ENCODE data around the gene ZC3H10. TPM values are rescaled to one million over a fixed set of nuclear protein-coding genes. Genes with fewer than 3 reads are reported as not detected.

Gene ZC3H10
- total and polyA plus RNA-seq, 2 experiments from 2014 or later: 2.7 to 5.4 TPM

- H2AFZ ChIP-seq: no peak overlapping the region
- Mint-ChIP-seq H3K4me3 (peak overlapping the region; percentile 94), H3K27me3 (ENCODE audit: insufficient read depth, low read depth, poor library complexity) (peaks cover 19% of the 10 kb centered on the region), H3K4me1 (peaks cover 19% of the 10 kb centered on the region), H3K27ac (peak overlapping the region; percentile 100), H3K36me3 (ENCODE audit: low read depth) (peaks cover 33% of the 10 kb centered on the region), H3K9me3 (peaks cover 6% of the 10 kb centered on the region; the same call in 2 of the 3 replicates)
- no peaks in the 10 kb centered on the region for H3K9me2 ChIP-seq (ENCODE audit: insufficient read depth)
- TF ChIP-seq, protein P1, sequence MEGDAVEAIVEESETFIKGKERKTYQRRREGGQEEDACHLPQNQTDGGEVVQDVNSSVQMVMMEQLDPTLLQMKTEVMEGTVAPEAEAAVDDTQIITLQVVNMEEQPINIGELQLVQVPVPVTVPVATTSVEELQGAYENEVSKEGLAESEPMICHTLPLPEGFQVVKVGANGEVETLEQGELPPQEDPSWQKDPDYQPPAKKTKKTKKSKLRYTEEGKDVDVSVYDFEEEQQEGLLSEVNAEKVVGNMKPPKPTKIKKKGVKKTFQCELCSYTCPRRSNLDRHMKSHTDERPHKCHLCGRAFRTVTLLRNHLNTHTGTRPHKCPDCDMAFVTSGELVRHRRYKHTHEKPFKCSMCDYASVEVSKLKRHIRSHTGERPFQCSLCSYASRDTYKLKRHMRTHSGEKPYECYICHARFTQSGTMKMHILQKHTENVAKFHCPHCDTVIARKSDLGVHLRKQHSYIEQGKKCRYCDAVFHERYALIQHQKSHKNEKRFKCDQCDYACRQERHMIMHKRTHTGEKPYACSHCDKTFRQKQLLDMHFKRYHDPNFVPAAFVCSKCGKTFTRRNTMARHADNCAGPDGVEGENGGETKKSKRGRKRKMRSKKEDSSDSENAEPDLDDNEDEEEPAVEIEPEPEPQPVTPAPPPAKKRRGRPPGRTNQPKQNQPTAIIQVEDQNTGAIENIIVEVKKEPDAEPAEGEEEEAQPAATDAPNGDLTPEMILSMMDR (conservative IDR thresholded peaks at IDR 0.05; ENCODE audit: low read depth in 2 of 2): peak; percentile 82 to 92
- TF ChIP-seq, protein P2, sequence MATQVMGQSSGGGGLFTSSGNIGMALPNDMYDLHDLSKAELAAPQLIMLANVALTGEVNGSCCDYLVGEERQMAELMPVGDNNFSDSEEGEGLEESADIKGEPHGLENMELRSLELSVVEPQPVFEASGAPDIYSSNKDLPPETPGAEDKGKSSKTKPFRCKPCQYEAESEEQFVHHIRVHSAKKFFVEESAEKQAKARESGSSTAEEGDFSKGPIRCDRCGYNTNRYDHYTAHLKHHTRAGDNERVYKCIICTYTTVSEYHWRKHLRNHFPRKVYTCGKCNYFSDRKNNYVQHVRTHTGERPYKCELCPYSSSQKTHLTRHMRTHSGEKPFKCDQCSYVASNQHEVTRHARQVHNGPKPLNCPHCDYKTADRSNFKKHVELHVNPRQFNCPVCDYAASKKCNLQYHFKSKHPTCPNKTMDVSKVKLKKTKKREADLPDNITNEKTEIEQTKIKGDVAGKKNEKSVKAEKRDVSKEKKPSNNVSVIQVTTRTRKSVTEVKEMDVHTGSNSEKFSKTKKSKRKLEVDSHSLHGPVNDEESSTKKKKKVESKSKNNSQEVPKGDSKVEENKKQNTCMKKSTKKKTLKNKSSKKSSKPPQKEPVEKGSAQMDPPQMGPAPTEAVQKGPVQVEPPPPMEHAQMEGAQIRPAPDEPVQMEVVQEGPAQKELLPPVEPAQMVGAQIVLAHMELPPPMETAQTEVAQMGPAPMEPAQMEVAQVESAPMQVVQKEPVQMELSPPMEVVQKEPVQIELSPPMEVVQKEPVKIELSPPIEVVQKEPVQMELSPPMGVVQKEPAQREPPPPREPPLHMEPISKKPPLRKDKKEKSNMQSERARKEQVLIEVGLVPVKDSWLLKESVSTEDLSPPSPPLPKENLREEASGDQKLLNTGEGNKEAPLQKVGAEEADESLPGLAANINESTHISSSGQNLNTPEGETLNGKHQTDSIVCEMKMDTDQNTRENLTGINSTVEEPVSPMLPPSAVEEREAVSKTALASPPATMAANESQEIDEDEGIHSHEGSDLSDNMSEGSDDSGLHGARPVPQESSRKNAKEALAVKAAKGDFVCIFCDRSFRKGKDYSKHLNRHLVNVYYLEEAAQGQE (IDR thresholded peaks at IDR 0.05; ENCODE audit: unreplicated experiment): no peak
- TF ChIP-seq CREB1 (CRISPR knock-in tag; IDR thresholded peaks at IDR 0.05; ENCODE audit: low read depth): peak; percentile 25; the same call in 1 of the 2 replicates
- peak overlapping the region; percentile 78 for H3K4me3 ChIP-seq
- peaks cover 22% of the 10 kb centered on the region for H3F3A ChIP-seq (replicated peaks; ENCODE audit: low read depth)
- H3K27me3 ChIP-seq (ENCODE audit: insufficient read depth): no peaks in the 10 kb centered on the region
- H3K4me2 ChIP-seq: peak overlapping the region; percentile 93
- DNase-seq (ENCODE audit: low spot score) (peak; percentile 97), ATAC-seq (peak; percentile 44)
- no peaks in the 10 kb centered on the region for H4K20me1 ChIP-seq (replicated peaks; ENCODE audit: insufficient read depth)
- H3K4me1 ChIP-seq (ENCODE audit: insufficient read depth): peaks cover 10% of the 10 kb centered on the region
- H3K79me2 ChIP-seq (replicated peaks; ENCODE audit: insufficient read depth): peaks cover 12% of the 10 kb centered on the region
- peak overlapping the region; percentile 87; the same call in 1 of the 2 replicates for H3K27ac ChIP-seq (ENCODE audit: low read depth)
- H3K36me3 ChIP-seq (ENCODE audit: insufficient read depth): peaks cover 4% of the 10 kb centered on the region; the same call in 1 of the 2 replicates
Measured at GRCh38 chr12:56119361-56119796, 1.3 kb downstream of the ZC3H10 start.

DNA sequence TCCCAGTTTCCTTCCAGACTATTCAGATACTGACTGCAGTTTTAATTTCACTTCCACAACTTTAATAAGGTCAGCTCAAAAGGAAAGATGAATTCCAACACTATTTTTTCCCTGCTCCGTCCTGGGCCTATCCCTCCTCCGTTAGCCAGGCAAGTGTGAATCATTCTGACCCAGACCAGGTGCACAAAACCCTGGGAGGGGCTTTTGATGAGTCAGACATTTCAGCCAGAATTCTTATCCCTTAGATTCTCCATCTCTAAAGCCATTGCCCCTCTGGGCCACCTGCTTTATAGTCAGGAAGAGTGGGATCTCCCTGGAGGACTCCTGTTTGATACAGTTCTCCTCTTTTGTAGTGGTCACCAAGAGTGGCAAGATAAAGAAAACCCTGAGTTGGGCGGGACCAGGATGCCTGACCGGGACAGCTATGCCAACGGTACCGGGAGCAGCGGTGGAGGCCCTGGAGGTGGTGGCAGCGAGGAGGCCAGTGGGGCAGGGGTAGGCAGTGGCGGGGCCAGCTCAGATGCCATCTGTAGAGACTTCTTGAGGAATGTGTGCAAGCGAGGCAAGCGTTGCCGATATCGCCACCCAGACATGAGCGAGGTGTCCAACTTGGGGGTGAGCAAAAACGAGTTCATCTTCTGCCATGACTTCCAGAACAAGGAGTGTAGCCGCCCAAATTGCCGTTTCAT, 2.2 kb downstream of the ZC3H10 start:
- H2AFZ ChIP-seq: no peak overlapping the region
- H3K4me1 Mint-ChIP-seq: peaks cover 18% of the 10 kb centered on the region
- peaks cover 6% of the 10 kb centered on the region; the same call in 2 of the 3 replicates for H3K9me3 Mint-ChIP-seq
- peak overlapping the region; percentile 20; the same call in 1 of the 2 replicates for H3K4me3 ChIP-seq
- peaks cover 33% of the 10 kb centered on the region for H3K36me3 Mint-ChIP-seq (ENCODE audit: low read depth)
- DNase-seq (ENCODE audit: low spot score): no peak
- H3K27ac ChIP-seq (ENCODE audit: low read depth): no peak overlapping the region
- no peak overlapping the region for H3K4me2 ChIP-seq
- peaks cover 19% of the 10 kb centered on the region for H3K27me3 Mint-ChIP-seq (ENCODE audit: insufficient read depth, low read depth, poor library complexity)
- H3K36me3 ChIP-seq (ENCODE audit: insufficient read depth): peaks cover 4% of the 10 kb centered on the region; the same call in 1 of the 2 replicates
- ATAC-seq: no peak
- H3K4me3 Mint-ChIP-seq: peak overlapping the region; percentile 37; the same call in 1 of the 3 replicates
- peaks cover 10% of the 10 kb centered on the region for H3K4me1 ChIP-seq (ENCODE audit: insufficient read depth)
- H3K9me2 ChIP-seq (ENCODE audit: insufficient read depth): no peaks in the 10 kb centered on the region
- peaks cover 12% of the 10 kb centered on the region for H3K79me2 ChIP-seq (replicated peaks; ENCODE audit: insufficient read depth)
- H3F3A ChIP-seq (replicated peaks; ENCODE audit: low read depth): peaks cover 18% of the 10 kb centered on the region
- no peaks in the 10 kb centered on the region for H4K20me1 ChIP-seq (replicated peaks; ENCODE audit: insufficient read depth)
- H3K27ac Mint-ChIP-seq: no peak overlapping the region
- H3K27me3 ChIP-seq (ENCODE audit: insufficient read depth): no peaks in the 10 kb centered on the region
- TF ChIP-seq NANOG (IDR thresholded peaks at IDR 0.05; ENCODE audit: borderline replicate concordance) (no peak), ZNF331 (CRISPR knock-in tag; IDR thresholded peaks at IDR 0.05; ENCODE audit: low read depth) (no peak), ETS1 (IDR thresholded peaks at IDR 0.05) (no peak)
- TF ChIP-seq, protein P3, sequence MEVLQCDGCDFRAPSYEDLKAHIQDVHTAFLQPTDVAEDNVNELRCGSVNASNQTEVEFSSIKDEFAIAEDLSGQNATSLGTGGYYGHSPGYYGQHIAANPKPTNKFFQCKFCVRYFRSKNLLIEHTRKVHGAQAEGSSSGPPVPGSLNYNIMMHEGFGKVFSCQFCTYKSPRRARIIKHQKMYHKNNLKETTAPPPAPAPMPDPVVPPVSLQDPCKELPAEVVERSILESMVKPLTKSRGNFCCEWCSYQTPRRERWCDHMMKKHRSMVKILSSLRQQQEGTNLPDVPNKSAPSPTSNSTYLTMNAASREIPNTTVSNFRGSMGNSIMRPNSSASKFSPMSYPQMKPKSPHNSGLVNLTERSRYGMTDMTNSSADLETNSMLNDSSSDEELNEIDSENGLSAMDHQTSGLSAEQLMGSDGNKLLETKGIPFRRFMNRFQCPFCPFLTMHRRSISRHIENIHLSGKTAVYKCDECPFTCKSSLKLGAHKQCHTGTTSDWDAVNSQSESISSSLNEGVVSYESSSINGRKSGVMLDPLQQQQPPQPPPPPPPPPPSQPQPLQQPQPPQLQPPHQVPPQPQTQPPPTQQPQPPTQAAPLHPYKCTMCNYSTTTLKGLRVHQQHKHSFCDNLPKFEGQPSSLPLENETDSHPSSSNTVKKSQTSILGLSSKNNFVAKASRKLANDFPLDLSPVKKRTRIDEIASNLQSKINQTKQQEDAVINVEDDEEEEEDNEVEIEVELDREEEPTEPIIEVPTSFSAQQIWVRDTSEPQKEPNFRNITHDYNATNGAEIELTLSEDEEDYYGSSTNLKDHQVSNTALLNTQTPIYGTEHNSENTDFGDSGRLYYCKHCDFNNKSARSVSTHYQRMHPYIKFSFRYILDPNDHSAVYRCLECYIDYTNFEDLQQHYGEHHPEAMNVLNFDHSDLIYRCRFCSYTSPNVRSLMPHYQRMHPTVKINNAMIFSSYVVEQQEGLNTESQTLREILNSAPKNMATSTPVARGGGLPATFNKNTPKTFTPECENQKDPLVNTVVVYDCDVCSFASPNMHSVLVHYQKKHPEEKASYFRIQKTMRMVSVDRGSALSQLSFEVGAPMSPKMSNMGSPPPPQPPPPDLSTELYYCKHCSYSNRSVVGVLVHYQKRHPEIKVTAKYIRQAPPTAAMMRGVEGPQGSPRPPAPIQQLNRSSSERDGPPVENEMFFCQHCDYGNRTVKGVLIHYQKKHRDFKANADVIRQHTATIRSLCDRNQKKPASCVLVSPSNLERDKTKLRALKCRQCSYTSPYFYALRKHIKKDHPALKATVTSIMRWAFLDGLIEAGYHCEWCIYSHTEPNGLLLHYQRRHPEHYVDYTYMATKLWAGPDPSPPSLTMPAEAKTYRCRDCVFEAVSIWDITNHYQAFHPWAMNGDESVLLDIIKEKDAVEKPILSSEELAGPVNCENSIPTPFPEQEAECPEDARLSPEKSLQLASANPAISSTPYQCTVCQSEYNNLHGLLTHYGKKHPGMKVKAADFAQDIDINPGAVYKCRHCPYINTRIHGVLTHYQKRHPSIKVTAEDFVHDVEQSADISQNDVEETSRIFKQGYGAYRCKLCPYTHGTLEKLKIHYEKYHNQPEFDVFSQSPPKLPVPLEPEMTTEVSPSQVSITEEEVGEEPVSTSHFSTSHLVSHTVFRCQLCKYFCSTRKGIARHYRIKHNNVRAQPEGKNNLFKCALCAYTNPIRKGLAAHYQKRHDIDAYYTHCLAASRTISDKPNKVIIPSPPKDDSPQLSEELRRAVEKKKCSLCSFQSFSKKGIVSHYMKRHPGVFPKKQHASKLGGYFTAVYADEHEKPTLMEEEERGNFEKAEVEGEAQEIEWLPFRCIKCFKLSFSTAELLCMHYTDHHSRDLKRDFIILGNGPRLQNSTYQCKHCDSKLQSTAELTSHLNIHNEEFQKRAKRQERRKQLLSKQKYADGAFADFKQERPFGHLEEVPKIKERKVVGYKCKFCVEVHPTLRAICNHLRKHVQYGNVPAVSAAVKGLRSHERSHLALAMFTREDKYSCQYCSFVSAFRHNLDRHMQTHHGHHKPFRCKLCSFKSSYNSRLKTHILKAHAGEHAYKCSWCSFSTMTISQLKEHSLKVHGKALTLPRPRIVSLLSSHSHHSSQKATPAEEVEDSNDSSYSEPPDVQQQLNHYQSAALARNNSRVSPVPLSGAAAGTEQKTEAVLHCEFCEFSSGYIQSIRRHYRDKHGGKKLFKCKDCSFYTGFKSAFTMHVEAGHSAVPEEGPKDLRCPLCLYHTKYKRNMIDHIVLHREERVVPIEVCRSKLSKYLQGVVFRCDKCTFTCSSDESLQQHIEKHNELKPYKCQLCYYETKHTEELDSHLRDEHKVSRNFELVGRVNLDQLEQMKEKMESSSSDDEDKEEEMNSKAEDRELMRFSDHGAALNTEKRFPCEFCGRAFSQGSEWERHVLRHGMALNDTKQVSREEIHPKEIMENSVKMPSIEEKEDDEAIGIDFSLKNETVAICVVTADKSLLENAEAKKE (CRISPR knock-in tag; IDR thresholded peaks at IDR 0.05): no peak
